ENCODE measurements around the gene NPFFR1.

GRCh38 chr10:70247360-70247759 is 36.4 kb downstream of the NPFFR1 start:
- TF ChIP-seq, protein P1, sequence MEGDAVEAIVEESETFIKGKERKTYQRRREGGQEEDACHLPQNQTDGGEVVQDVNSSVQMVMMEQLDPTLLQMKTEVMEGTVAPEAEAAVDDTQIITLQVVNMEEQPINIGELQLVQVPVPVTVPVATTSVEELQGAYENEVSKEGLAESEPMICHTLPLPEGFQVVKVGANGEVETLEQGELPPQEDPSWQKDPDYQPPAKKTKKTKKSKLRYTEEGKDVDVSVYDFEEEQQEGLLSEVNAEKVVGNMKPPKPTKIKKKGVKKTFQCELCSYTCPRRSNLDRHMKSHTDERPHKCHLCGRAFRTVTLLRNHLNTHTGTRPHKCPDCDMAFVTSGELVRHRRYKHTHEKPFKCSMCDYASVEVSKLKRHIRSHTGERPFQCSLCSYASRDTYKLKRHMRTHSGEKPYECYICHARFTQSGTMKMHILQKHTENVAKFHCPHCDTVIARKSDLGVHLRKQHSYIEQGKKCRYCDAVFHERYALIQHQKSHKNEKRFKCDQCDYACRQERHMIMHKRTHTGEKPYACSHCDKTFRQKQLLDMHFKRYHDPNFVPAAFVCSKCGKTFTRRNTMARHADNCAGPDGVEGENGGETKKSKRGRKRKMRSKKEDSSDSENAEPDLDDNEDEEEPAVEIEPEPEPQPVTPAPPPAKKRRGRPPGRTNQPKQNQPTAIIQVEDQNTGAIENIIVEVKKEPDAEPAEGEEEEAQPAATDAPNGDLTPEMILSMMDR (IDR thresholded peaks at IDR 0.05), result no peak
- TF ChIP-seq EP300 (IDR thresholded peaks at IDR 0.05), result no peak
- TF ChIP-seq POLR2AphosphoS5 (IDR thresholded peaks at IDR 0.05), result no peak
- TF ChIP-seq POLR2A (IDR thresholded peaks at IDR 0.05), result no peak
